Lower leg skin (tissue), 3 donors: ENCODE results near the gene HCN4.

Source experiments
- POLR2A ChIP-seq, 2 donors: fragments of 450-650 bp; IDR thresholded peaks; one replicate each; pipeline ENCODE4 v1.6.1; 2016 to 2017; ENCODE audit warnings: antibody characterized with exemption in 2 of 2, mild to moderate bottlenecking in 1 of 2, moderate library complexity in 1 of 2
- TF ChIP-seq, protein P1 (sequence below), 3 donors: fragments of 450-650 bp; IDR thresholded peaks; one replicate each; pipeline ENCODE4 v1.5.1; 2016; ENCODE audit warnings: antibody characterized with exemption in 3 of 3, mild to moderate bottlenecking in 3 of 3, moderate library complexity in 2 of 3

GRCh38 chr15:73318463-73319351, 50.1 kb downstream of the HCN4 start:
- TF ChIP-seq, protein P1, sequence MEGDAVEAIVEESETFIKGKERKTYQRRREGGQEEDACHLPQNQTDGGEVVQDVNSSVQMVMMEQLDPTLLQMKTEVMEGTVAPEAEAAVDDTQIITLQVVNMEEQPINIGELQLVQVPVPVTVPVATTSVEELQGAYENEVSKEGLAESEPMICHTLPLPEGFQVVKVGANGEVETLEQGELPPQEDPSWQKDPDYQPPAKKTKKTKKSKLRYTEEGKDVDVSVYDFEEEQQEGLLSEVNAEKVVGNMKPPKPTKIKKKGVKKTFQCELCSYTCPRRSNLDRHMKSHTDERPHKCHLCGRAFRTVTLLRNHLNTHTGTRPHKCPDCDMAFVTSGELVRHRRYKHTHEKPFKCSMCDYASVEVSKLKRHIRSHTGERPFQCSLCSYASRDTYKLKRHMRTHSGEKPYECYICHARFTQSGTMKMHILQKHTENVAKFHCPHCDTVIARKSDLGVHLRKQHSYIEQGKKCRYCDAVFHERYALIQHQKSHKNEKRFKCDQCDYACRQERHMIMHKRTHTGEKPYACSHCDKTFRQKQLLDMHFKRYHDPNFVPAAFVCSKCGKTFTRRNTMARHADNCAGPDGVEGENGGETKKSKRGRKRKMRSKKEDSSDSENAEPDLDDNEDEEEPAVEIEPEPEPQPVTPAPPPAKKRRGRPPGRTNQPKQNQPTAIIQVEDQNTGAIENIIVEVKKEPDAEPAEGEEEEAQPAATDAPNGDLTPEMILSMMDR (IDR thresholded peaks at IDR 0.05), result no peak
- no peak for TF ChIP-seq POLR2A (IDR thresholded peaks at IDR 0.05)
